ENCODE measurements around the gene MCHR2. TPM values are rescaled to one million over a fixed set of nuclear protein-coding genes. Genes with fewer than 3 reads are reported as not detected.

Gene MCHR2
- total and polyA plus RNA-seq, 12 donors, result not detected

DNA sequence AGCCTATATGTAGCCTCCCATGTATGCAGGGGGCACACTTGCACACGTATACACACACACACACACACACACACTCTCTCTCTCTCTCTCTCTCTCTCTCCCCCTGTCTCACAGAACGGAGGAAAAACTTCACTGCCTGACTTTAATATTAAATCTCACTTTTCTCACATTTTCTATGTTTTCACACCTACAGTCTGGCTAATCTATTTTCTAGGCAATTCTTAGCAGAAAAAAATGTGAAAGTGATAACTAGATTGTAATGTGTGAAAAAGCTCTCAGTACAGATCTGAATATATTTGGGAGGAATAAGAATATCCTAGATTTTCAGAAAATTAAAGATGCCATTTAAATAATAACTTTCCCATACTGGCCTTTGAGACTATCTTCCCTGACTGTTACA lies 120.9 kb downstream of the MCHR2 start:
- Histone ChIP-seq H3K4me3 (no peak overlapping the region), H3K27me3 (peaks cover 0 to 27% (median 11%) of the 10 kb centered on the region in 7 donors), H3K4me1 (no peaks in the 10 kb centered on the region), H3K36me3 (no peaks in the 10 kb centered on the region), H3K27ac (no peak overlapping the region), H3K9me3 (no peaks in the 10 kb centered on the region)
- TF ChIP-seq, protein P1, sequence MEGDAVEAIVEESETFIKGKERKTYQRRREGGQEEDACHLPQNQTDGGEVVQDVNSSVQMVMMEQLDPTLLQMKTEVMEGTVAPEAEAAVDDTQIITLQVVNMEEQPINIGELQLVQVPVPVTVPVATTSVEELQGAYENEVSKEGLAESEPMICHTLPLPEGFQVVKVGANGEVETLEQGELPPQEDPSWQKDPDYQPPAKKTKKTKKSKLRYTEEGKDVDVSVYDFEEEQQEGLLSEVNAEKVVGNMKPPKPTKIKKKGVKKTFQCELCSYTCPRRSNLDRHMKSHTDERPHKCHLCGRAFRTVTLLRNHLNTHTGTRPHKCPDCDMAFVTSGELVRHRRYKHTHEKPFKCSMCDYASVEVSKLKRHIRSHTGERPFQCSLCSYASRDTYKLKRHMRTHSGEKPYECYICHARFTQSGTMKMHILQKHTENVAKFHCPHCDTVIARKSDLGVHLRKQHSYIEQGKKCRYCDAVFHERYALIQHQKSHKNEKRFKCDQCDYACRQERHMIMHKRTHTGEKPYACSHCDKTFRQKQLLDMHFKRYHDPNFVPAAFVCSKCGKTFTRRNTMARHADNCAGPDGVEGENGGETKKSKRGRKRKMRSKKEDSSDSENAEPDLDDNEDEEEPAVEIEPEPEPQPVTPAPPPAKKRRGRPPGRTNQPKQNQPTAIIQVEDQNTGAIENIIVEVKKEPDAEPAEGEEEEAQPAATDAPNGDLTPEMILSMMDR (IDR thresholded peaks at IDR 0.05), result no peak
- no peak for ATAC-seq
- intact Hi-C loops (cut with DNase I), result loop anchor here in 2 of 10 donors (5.0 to 10.0 kb wide), 2 partner anchors 224 to 232 kb away; no protein-coding TSS in a partner anchor
- DNase-seq, result no peak
- 47 to 67% methylated on average over 2 of the region's 2 CpGs for WGBS, 2 donors

DNA sequence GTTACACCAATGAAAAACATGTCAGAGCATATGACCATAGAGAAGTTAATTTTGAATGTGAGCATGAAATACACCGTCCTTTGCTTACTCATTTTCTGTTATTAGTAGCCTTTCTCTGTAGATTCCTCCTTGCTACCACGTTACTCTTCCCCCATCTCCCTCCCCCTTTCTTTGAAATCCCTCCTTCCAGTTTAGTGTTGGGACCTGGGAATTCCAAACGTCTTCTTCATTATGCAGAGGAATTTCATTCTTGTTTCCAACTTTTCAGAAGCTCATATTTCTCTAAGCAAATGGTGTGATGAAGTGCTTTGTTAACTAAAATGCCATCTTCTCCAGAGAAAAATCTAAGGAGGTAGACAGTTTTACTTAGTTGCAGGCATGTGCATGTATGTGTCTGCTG lies 122.4 kb downstream of the MCHR2 start:
- H3K4me1 ChIP-seq, result no peaks in the 10 kb centered on the region
- 46 to 51% methylated on average over 3 of the region's 3 CpGs for WGBS, 2 donors
- H3K27me3 ChIP-seq, result peaks cover 0 to 27% (median 11%) of the 10 kb centered on the region in 7 donors
- no peak overlapping the region for H3K27ac ChIP-seq
- no peaks in the 10 kb centered on the region for H3K36me3 ChIP-seq
- ATAC-seq (no peak), DNase-seq (no peak)
- TF ChIP-seq, protein P1 (IDR thresholded peaks at IDR 0.05), result no peak
- intact Hi-C loops (cut with DNase I), result loop anchor here in 2 of 10 donors (5.0 to 10.0 kb wide), 2 partner anchors 226 to 233 kb away; no protein-coding TSS in a partner anchor
- H3K9me3 ChIP-seq, result no peaks in the 10 kb centered on the region
- no peak overlapping the region for H3K4me3 ChIP-seq

Measured in heart right ventricle (tissue), 16 donors.